Heart right ventricle (tissue), 16 donors: ENCODE data around the gene NOL9. TPM values are rescaled to one million over a fixed set of nuclear protein-coding genes. Genes with fewer than 3 reads are reported as not detected.

Source experiments
- ATAC-seq, 8 donors: fragments of 200-7000 bp; cut with Tn5 transposase; one replicate each; pipeline ENCODE4 v1.9.1; 2020; ENCODE audit warnings: mild to moderate bottlenecking in 8 of 8, moderate library complexity in 8 of 8, moderate number of reproducible peaks in 1 of 8
- DNase-seq, 2 donors: peaks; one replicate each; pipeline ENCODE4 v3.0.0-alpha.2; 2020
- H3K27ac ChIP-seq, 10 donors: fragments of 200-600 bp; sonication (generic) in 2 of 10; one replicate each; pipeline versions ENCODE4 v1.5.0 to v1.8.0; 2020 to 2022; ENCODE audit warnings: mild to moderate bottlenecking in 3 of 10
- H3K27me3 ChIP-seq, 7 donors: fragments of 200-600 bp; one replicate each; pipeline ENCODE4 v1.8.0; 2021 to 2022; ENCODE audit warnings: mild to moderate bottlenecking in 2 of 7
- H3K36me3 ChIP-seq, 9 donors: fragments of 200-600 bp; sonication (generic) in 1 of 9; one replicate each; pipeline versions ENCODE4 v1.5.0 to v1.8.0; 2020 to 2022; ENCODE audit warnings: mild to moderate bottlenecking in 2 of 9
- H3K4me1 ChIP-seq, 9 donors: fragments of 200-600 bp; sonication (generic) in 1 of 9; one replicate each; pipeline versions ENCODE4 v1.5.0 to v1.8.0; 2020 to 2022; ENCODE audit warnings: mild to moderate bottlenecking in 4 of 9
- H3K4me3 ChIP-seq, 10 donors: fragments of 200-600 bp; sonication (generic) in 2 of 10; one replicate each; pipeline versions ENCODE4 v1.5.0 to v1.8.0; 2020 to 2022; ENCODE audit warnings: mild to moderate bottlenecking in 7 of 10, moderate library complexity in 2 of 10
- H3K9me3 ChIP-seq, 11 donors: fragments of 200-600 bp in 10 of 11; sonication (generic) in 2 of 11; one replicate each; pipeline versions ENCODE4 v1.5.0 to v1.8.0; 2013 to 2022; ENCODE audit warnings: mild to moderate bottlenecking in 2 of 11, control low read depth in 1 of 11, moderate library complexity in 1 of 11
- CTCF ChIP-seq, 9 donors: fragments of 200-600 bp; sonication (generic) in 2 of 9; IDR thresholded peaks; one replicate each; pipeline versions ENCODE4 v1.5.0 to v1.8.0; 2021 to 2022; ENCODE audit warnings: antibody characterized with exemption in 9 of 9, mild to moderate bottlenecking in 5 of 9, moderate library complexity in 1 of 9
- WGBS, 2 donors: extraction: QIAGEN DNeasy Blood & Tissue Kit; methylation state at CpG; one replicate each; pipeline ENCODE4 v1.1.7; 2013; ENCODE audit warnings: inconsistent platforms in 1 of 2; 5-methylcytosine and 5-hydroxymethylcytosine counted together
- intact Hi-C, 10 donors: fragments of 100-400 bp; cut with DNase I; formaldehyde crosslinking; loops; one replicate each; pipeline versions ENCODE4 v1.11.1 to v1.14.2; 2022
- polyA plus RNA-seq, 2 donors: library from polyadenylated mRNA; stranded (reverse); fragments of 200-250 nt; gene quantifications; one replicate each; pipeline ENCODE4 v1.2.3, GENCODE V29; 2013
- total RNA-seq, 10 donors: library from RNA; stranded (reverse); fragmentation: NEBNext Ultra II Directional in 3 of 10; extraction: Animal tissue kit (Norgen Biotek cat#: 25700) in 3 of 10; gene quantifications; one replicate each; pipeline versions ENCODE4 v1.2.1 to v1.2.4, GENCODE V29; 2021 to 2023
- donor health status: Arrhythmogenic right ventricular cardiomyopathy.
- donor health status: ischemic (EF 13 %, LVEDD 7.1; RV severe dilation, severe dysfunction).
- donor health status: healthy with polysubstance abuse.
- donor health status: DM: no; HTN: yes; CAD: no.
- donor health status: DM: no; HTN: no; CAD: no.
- donor health status: ischemic (EF 25% LVEDD 6.9; RV normal size, moderate dysfunction).
- donor health status: ischemic (EF 25% LVEDD 5.7; RV mildly dilated, moderate dysfunction).
- donor health status: healthy.
- donor health status: DM: yes; HTN: yes; CAD: no.
- donor health status: Ischemic cardiomyopathy.
- donor health status: ischemic (EF 35%, LVEDD 5.7; RV mildly dilated, moderate dysfunction).
- donor health status: nonischemic (EF 11% LVEDD 7.7; RV severe dilation, severe dysfunction).
- donor health status: DM: yes; HTN: yes; CAD: no.
- donor health status: PGD.
- donor health status: ischemic (EF 29% LVEDD 5.4; RV normal size, mild dysfunction).
- donor health status: nonischemic (EF 23%, LVEDD 6.1; RV moderate dilation, normal function).

Gene NOL9
- total and polyA plus RNA-seq, 12 donors = 3.0 to 19.3 (median 15.1) TPM

GRCh38 chr1:6500544-6501278, 53.6 kb downstream of the NOL9 start:
- no peaks in the 10 kb centered on the region for H3K9me3 ChIP-seq
- 68 to 84% methylated on average over 27 of the region's 27 CpGs for WGBS, 2 donors
- peaks cover 0 to 31% (median 0%) of the 10 kb centered on the region in 7 donors for H3K27me3 ChIP-seq
- H3K27ac ChIP-seq = peak overlapping the region in 7 of 10 donors; percentile 27 to 77 (median 66)
- peaks cover 37 to 70% (median 49%) of the 10 kb centered on the region in 9 donors for H3K4me1 ChIP-seq
- intact Hi-C loops = no loop called here
- DNase-seq (peak in 1 of 2 donors; percentile 36), ATAC-seq (no peak)
- no peak for TF ChIP-seq CTCF (IDR thresholded peaks at IDR 0.05)
- no peaks in the 10 kb centered on the region for H3K36me3 ChIP-seq
- H3K4me3 ChIP-seq = no peak overlapping the region

- WGBS, 2 donors = 74 to 84% methylated on average over 4 of the region's 4 CpGs
- TF ChIP-seq CTCF (IDR thresholded peaks at IDR 0.05) = no peak
- no peak overlapping the region for H3K4me3 ChIP-seq
- DNase-seq (peak in 1 of 2 donors; percentile 3), ATAC-seq (no peak)
- intact Hi-C loops = no loop called here
- H3K9me3 ChIP-seq = no peaks in the 10 kb centered on the region
- H3K27ac ChIP-seq = peak overlapping the region in 6 of 10 donors; percentile 16 to 78 (median 67)
- no peaks in the 10 kb centered on the region for H3K36me3 ChIP-seq
- peaks cover 0 to 35% (median 0%) of the 10 kb centered on the region in 7 donors for H3K27me3 ChIP-seq
- H3K4me1 ChIP-seq = peaks cover 37 to 84% (median 61%) of the 10 kb centered on the region in 9 donors
Observed at GRCh38 chr1:6499296-6499695, 55.0 kb downstream of the NOL9 start.

DNA sequence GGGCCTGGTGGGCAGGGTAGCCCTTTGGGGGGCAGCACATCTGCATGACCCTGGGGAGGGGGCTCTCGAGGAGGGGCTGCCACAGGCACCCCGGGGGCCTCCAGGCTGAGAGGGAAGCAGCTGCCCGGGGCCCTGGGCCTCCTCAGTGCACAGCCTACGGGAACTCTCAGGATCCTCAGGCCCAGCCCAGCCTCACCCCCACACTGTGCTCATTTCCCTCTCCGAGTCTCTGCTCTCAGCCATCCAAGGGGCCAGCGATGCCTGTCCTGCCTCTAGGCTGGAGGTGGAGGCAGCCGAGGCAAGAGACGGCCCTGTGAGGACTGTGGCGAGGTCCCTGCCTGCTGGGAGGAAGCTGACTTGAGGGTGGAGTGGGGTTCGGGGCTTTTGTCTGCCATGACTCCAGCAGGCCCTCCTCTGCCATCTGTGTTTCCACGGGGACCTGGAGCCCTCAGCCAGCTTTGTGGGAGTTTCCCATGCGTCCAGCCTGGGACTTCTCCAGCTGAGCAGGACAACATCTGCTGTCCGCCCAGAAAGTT, 55.7 kb downstream of the NOL9 start:
- no peaks in the 10 kb centered on the region for H3K9me3 ChIP-seq
- peak overlapping the region in 6 of 10 donors; percentile 32 to 78 (median 67) for H3K27ac ChIP-seq
- ATAC-seq = peak in 3 of 8 donors; percentile 14 to 19 (median 16)

More for the DNA sequence above, 55.7 kb downstream of the NOL9 start:
- Histone ChIP-seq H3K4me3 (peak overlapping the region in 1 of 10 donors; percentile 70), H3K4me1 (peaks cover 37 to 89% (median 61%) of the 10 kb centered on the region in 9 donors), H3K27me3 (peaks cover 0 to 35% (median 0%) of the 10 kb centered on the region in 7 donors), H3K36me3 (no peaks in the 10 kb centered on the region)
- peak in 1 of 2 donors; percentile 19 for DNase-seq
- 58 to 64% methylated on average over 13 of the region's 13 CpGs for WGBS, 2 donors
- no peak for TF ChIP-seq CTCF (IDR thresholded peaks at IDR 0.05)
- intact Hi-C loops = no loop called here
